NCI-H748 (cell line): Measurements from ENCODE around the gene SLC39A11.
"Not testable (repeated sequence)": the region's sequence is repeated elsewhere in the genome, so short reads cannot be mapped to it uniquely, and the experiment has no call there.

Experiments used
- DNase-seq: peaks from one replicate; lab custom pipeline; 2025; ENCODE audit not compliant: unreplicated experiment; lab: John Stamatoyannopoulos, UW

Gene SLC39A11

GRCh38 chr17:73013816-73014663 is 78.4 kb downstream of the SLC39A11 start:
- peak; percentile 21 for DNase-seq

- no peak for DNase-seq
Measured at GRCh38 chr17:73013301-73013700, 79.2 kb downstream of the SLC39A11 start.

- no peak for DNase-seq
Measured at GRCh38 chr17:73011016-73011486, 81.4 kb downstream of the SLC39A11 start.

- peak; percentile 47 for DNase-seq
Measured at GRCh38 chr17:73010414-73010813, 82.1 kb downstream of the SLC39A11 start.

GRCh38 chr17:73007407-73007806 is 85.1 kb downstream of the SLC39A11 start:
- no peak for DNase-seq

GRCh38 chr17:73005360-73005759 is 87.1 kb downstream of the SLC39A11 start:
- no peak for DNase-seq

- DNase-seq: no peak
Measured at GRCh38 chr17:73003487-73003886, 89.0 kb downstream of the SLC39A11 start.

GRCh38 chr17:73000832-73001231 is 91.7 kb downstream of the SLC39A11 start:
- no peak for DNase-seq

GRCh38 chr17:72999474-72999873 is 93.0 kb downstream of the SLC39A11 start:
- not testable (repeated sequence) for DNase-seq

GRCh38 chr17:72998343-72998742 is 94.1 kb downstream of the SLC39A11 start:
- DNase-seq: peak; percentile 38

GRCh38 chr17:72997559-72997958 is 94.9 kb downstream of the SLC39A11 start:
- no peak for DNase-seq

GRCh38 chr17:72996791-72997190 is 95.7 kb downstream of the SLC39A11 start:
- DNase-seq: no peak

- DNase-seq: no peak
Measured at GRCh38 chr17:72995008-72995656, 97.4 kb downstream of the SLC39A11 start.

- not testable (repeated sequence) for DNase-seq
Measured at GRCh38 chr17:72992783-72993467, 99.6 kb downstream of the SLC39A11 start.

GRCh38 chr17:72991651-72992050 is 100.8 kb downstream of the SLC39A11 start:
- DNase-seq: no peak

- no peak for DNase-seq
Measured at GRCh38 chr17:72989074-72989610, 103.3 kb downstream of the SLC39A11 start.

- no peak for DNase-seq
Measured at GRCh38 chr17:72988451-72988850, 104.0 kb downstream of the SLC39A11 start.

- DNase-seq: no peak
Measured at GRCh38 chr17:72987166-72987565, 105.3 kb downstream of the SLC39A11 start.

- peak; percentile 70 for DNase-seq
Measured at GRCh38 chr17:72985882-72986720, 106.4 kb downstream of the SLC39A11 start.

- no peak for DNase-seq
Measured at GRCh38 chr17:72984926-72985325, 107.6 kb downstream of the SLC39A11 start.
